ENCODE data around the gene NTSR1.

NTSR1 gene

GRCh38 chr20:62755817-62756724 is 47.4 kb downstream of the NTSR1 start:
- ATAC-seq, result no peak
- no peak for DNase-seq

- ATAC-seq, result no peak
- no peak for DNase-seq
Measured at GRCh38 chr20:62758226-62758912, 49.7 kb downstream of the NTSR1 start.

- no peak for ATAC-seq
Measured at GRCh38 chr20:62759981-62760431, 51.4 kb downstream of the NTSR1 start.

GRCh38 chr20:62760471-62760855 is 51.8 kb downstream of the NTSR1 start:
- no peak for ATAC-seq
- no peak for DNase-seq

More at GRCh38 chr20:62759981-62760431, 51.4 kb downstream of the NTSR1 start:
- no peak for DNase-seq

GRCh38 chr20:62760856-62761758 is 52.5 kb downstream of the NTSR1 start:
- no peak for ATAC-seq
- DNase-seq, result no peak

- DNase-seq (no peak), ATAC-seq (no peak)
Measured at GRCh38 chr20:62761759-62762131, 53.1 kb downstream of the NTSR1 start.

GRCh38 chr20:62762376-62762775 is 53.7 kb downstream of the NTSR1 start:
- DNase-seq (no peak), ATAC-seq (no peak)

GRCh38 chr20:62762801-62763368 is 54.2 kb downstream of the NTSR1 start:
- ATAC-seq, result no peak

GRCh38 chr20:62763404-62763803 is 54.8 kb downstream of the NTSR1 start:
- ATAC-seq (no peak), DNase-seq (no peak)

More at GRCh38 chr20:62762801-62763368, 54.2 kb downstream of the NTSR1 start:
- DNase-seq, result no peak

GRCh38 chr20:62764156-62764935 is 55.7 kb downstream of the NTSR1 start:
- no peak for DNase-seq

GRCh38 chr20:62765021-62765420 is 56.4 kb downstream of the NTSR1 start:
- DNase-seq (no peak), ATAC-seq (no peak)

More at GRCh38 chr20:62764156-62764935, 55.7 kb downstream of the NTSR1 start:
- ATAC-seq, result no peak

- no peak for ATAC-seq
- DNase-seq, result no peak
Measured at GRCh38 chr20:62765432-62766070, 56.9 kb downstream of the NTSR1 start.

- ATAC-seq (no peak), DNase-seq (no peak)
Measured at GRCh38 chr20:62766071-62766450, 57.4 kb downstream of the NTSR1 start.

GRCh38 chr20:62766716-62767115 is 58.1 kb downstream of the NTSR1 start:
- DNase-seq (no peak), ATAC-seq (no peak)

- DNase-seq (no peak), ATAC-seq (no peak)
Measured at GRCh38 chr20:62768234-62768546, 59.6 kb downstream of the NTSR1 start.

- ATAC-seq (no peak), DNase-seq (no peak)
Measured at GRCh38 chr20:62768551-62769287, 60.1 kb downstream of the NTSR1 start.

GRCh38 chr20:62769346-62770071 is 60.9 kb downstream of the NTSR1 start:
- no peak for DNase-seq
- no peak for ATAC-seq

GRCh38 chr20:62770111-62770910 is 61.7 kb downstream of the NTSR1 start:
- ATAC-seq, result no peak
- no peak for DNase-seq

- ATAC-seq (no peak), DNase-seq (no peak)
Measured at GRCh38 chr20:62770916-62771315, 62.3 kb downstream of the NTSR1 start.

Measured in stimulated activated naive CD8-positive, alpha-beta T cell treated with anti-CD3 and anti-CD28 coated beads, Interleukin-15, Interleukin-2, amounts not matched to agents 100 U/mL and 50 U/mL, for 24 hours (primary cell).